22Rv1 (cell line): ENCODE data around the gene TMA16.

Experiments
- ZFX ChIP-seq: fragments of 450-650 bp; IDR thresholded peaks from 2 replicates; pipeline ENCODE4 v1.6.1; 2017; ENCODE audit warnings: antibody characterized with exemption, borderline replicate concordance
- TF ChIP-seq, protein P1 (sequence below): fragments of 450-650 bp; IDR thresholded peaks from 2 replicates; pipeline ENCODE4 v1.5.1; 2017; ENCODE audit warnings: mild to moderate bottlenecking

DNA sequence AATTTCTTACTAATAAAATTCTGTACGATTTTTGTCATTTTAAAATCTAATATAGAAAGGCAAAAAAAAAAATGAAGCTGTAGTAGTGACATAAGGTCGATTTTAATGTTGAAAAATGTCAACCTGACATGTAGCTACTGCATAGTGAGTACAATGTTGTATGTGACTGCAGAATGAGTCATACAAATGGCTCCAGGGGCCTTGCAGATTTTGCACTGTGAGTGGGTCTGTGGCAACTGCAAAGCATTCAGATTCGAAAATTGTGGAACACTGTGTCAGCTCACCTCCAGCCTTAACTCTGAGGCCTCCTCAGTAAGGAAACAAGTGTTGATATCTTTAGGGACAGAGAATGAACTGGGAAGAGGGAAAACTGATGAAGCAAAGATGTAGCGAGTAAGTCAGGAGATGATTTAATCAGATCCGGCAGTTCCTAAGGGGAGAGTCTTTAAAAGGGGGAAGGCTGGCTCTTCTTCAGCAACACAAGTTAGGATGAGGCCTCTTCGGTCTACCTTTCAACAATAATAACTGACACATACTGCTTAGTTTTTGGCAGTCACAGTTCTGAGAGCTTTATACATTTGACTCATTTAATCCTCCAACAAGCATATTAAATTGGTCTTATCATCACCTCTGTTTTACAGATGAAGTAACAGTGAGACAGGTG lies 45.8 kb upstream of the TMA16 start:
- TF ChIP-seq, protein P1, sequence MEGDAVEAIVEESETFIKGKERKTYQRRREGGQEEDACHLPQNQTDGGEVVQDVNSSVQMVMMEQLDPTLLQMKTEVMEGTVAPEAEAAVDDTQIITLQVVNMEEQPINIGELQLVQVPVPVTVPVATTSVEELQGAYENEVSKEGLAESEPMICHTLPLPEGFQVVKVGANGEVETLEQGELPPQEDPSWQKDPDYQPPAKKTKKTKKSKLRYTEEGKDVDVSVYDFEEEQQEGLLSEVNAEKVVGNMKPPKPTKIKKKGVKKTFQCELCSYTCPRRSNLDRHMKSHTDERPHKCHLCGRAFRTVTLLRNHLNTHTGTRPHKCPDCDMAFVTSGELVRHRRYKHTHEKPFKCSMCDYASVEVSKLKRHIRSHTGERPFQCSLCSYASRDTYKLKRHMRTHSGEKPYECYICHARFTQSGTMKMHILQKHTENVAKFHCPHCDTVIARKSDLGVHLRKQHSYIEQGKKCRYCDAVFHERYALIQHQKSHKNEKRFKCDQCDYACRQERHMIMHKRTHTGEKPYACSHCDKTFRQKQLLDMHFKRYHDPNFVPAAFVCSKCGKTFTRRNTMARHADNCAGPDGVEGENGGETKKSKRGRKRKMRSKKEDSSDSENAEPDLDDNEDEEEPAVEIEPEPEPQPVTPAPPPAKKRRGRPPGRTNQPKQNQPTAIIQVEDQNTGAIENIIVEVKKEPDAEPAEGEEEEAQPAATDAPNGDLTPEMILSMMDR: no peak
- no peak for TF ChIP-seq ZFX
